IPS-18c (cell line): Measurements from ENCODE around the gene CRTAC1.
"Not testable (repeated sequence)": the region's sequence is repeated elsewhere in the genome, so short reads cannot be mapped to it uniquely, and the experiment has no call there.

Source experiments
- H3K4me3 ChIP-seq: 2 replicates; pipeline ENCODE4 v1.7.0; 2013; ENCODE audit warnings: low read depth, mild to moderate bottlenecking, low read length, moderate library complexity; ENCODE audit not compliant: insufficient read depth
- H3K9me3 ChIP-seq: one replicate; pipeline ENCODE4 v1.6.1; 2013; ENCODE audit warnings: mild to moderate bottlenecking, low read length, moderate library complexity; ENCODE audit not compliant: control insufficient read depth, insufficient read depth

CRTAC1 gene

DNA sequence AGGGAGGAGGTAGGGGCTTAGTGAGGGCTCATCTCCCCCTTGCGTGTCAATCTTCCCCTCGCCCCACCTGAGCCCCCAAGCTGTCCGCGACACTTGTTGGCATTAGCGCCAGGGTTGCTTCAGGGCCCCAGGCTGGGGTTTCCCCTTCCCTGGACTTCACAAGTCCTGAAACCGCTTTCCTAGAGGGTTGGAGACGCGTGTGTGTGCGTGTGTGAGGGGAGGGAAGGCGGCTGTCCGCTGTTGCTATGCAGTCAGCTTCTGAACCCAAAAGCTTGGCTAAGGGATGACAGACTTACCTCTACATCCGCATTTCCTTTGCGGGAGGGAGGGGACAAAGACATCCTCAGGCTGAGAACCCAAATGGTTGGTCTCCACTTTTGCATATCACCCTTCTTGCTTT is 180.0 kb downstream of the CRTAC1 start:
- Histone ChIP-seq H3K9me3 (no peaks in the 10 kb centered on the region), H3K4me3 (peak overlapping the region; percentile 28; the same call in 1 of the 2 replicates)

DNA sequence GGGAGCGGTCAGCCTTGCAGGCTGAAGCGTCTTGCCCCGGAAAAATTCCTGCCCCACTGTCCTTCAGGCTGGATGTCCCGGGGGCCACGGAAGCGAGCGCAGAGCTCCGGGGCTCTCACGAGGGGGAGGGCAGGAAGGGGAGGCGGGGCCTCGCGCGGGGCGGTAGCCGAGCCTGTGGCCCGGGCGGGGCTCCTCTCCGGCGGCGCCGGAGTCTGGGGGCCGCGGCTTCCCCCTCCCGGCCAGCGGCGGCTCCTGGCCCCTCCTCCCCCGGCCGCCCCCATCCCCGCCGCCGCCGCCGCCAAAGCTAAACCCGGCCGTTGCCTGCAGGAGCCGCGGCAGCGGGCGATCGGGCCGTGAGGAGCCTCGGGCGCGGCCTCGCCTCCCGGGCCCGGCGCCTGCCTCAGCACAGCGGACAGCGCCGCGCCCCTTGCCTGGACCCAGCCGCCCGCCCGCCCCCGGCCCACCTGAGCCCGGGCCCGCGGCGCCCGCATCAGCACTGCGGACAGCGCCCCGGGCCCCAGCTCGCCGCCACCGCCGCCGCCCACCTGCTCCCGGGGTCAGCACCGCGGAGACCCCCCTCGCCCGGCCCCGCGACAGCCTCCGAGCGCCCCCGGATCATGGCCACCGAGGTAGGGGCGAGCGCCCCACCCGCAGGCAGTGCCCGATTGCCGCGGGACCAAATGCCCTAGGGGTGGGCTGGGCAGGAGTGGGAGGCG is 180.6 kb downstream of the CRTAC1 start, which contains the start of gene GOLGA7B:
Gene GOLGA7B (plus strand): TSS at position 157 of the 716 bp plus-strand sequence. CDS start 461 bp downstream, at position 618.
- H3K9me3 ChIP-seq, result no peaks in the 10 kb centered on the region
- peak within 1 kb of the TSS; percentile 52 for H3K4me3 ChIP-seq

DNA sequence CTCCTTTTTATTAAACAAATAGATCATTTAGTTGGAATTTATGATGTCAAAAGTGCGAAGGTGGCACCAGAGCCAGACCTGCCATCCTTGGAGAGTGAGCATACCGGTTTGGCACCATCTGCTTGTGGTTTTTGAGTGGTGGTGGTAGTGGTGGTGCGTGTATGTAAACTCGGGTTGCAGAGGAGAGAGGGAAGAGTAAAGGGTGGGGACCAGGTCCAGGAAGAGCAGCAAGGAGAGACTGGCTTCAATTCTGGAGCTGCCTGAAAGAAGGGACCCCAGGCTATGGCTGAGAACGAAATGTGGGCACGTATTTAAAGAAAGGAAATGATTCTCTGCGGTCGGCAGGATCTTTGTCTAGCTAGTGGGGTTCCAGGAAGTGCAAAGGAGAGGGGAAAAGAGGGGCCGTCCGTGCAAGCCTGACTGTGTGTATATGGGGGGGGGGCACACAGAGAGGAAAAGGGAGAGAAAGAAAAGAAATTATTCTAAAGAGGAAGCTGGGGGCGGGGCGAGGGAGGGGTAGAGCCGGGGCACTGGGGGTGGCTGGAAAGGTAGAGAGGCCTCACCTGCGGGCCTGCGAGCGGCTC is 181.2 kb downstream of the CRTAC1 start:
- H3K4me3 ChIP-seq, result peak overlapping the region; percentile 52; the same call in 1 of the 2 replicates
- H3K9me3 ChIP-seq, result no peaks in the 10 kb centered on the region

DNA sequence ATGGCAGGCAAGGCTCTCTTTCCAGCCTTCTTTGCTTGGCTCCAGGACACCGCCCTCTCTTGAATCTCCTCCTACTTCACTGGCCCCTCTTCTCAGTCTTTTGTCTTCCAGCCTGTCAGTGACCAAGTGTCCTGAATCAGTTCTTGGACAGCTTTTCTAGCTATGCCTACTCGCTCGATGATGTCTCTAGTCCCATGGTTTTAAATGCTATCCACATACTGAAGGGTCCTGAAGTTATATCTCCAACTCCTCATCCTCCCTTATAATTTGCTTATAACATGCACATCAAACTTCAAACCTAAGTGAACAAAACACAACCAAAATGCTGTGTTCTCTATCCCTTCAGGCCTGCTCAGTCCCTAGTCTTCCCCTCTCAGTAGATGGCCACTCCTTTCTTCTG is 185.7 kb downstream of the CRTAC1 start:
- Histone ChIP-seq H3K4me3 (no peak overlapping the region), H3K9me3 (no peaks in the 10 kb centered on the region)

DNA sequence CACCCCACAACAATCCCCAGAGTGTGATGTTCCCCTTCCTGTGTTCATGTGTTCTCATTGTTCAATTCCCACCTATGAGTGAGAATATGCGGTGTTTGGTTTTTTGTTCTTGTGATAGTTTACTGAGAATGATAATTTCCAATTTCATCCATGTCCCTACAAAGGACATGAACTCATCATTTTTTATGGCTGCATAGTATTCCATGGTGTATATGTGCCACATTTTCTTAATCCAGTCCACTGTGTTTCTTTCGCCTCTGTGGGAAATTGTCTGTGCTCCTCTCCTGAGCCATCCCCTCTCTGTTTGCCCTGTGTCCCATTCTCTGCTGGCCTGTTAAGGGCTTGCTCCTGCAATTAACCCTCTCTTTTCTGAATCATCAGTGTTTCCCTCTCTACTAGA is 186.4 kb downstream of the CRTAC1 start:
- not testable (repeated sequence) for H3K9me3 ChIP-seq, H3K4me3 ChIP-seq

DNA sequence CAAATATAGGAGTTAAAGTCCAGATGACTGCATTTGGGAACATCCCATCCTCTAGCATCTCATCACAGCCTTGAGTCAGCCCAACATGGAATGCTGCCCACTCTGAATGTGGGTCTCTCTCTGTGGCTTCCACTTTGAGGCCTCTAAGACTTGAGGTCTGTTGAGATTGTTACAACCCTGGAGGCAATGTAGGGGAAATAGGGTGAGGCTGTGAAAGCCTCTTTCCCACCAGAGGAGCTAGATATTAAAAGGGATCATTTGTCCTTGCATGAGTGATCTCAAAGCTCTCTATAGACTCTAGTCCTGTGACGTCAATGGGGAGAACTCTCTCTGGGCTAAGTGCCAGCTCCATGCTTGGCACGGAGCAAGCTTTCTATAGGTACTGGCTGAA is 187.1 kb downstream of the CRTAC1 start:
- no peaks in the 10 kb centered on the region for H3K9me3 ChIP-seq
- no peak overlapping the region for H3K4me3 ChIP-seq

DNA sequence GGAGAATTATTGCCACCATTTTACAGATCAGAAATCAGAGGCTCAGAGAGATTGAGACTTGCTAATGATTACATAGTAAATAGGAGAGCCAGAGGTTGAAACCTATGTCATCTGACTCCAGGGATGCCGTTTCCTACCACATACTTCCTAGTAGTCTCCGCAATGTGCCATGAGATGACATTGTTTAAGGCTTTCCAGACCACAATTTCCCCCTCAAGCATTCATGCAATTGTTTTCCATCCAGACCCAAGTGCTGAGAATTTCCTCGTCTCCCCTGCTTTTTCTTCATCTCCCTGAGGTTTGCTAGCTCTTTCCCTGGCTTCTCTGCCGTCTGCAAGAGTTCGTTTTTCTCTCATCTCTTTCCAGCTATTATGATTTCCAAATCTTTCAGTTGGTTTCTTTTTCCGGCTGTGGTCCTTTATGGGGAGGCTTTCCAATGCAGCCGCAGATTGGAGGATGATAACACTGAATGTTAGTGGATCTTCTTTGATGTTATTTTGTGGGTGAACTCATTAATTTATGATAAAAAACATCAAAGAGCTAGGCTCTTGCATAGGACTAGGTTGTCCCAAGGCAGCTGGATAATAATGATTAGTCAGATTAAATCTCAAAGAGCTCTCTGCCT is 187.7 kb downstream of the CRTAC1 start:
- Histone ChIP-seq H3K9me3 (no peaks in the 10 kb centered on the region), H3K4me3 (no peak overlapping the region)

DNA sequence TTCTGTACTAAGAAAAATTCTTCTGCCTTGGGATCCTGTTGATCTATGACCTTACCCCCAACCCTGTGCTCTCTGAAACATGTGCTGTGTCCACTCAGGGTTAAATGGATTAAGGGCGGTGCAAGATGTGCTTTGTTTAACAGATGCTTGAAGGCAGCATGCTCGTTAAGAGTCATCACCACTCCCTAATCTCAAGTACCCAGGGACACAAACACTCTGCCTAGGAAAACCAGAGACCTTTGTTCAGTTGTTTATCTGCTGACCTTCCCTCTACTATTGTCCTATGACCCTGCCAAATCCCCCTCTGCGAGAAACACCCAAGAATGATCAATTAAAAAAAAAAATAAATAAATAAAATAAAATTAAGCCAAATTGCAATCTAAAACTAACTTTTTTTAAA is 188.3 kb downstream of the CRTAC1 start:
- not testable (repeated sequence) for H3K4me3 ChIP-seq, H3K9me3 ChIP-seq

DNA sequence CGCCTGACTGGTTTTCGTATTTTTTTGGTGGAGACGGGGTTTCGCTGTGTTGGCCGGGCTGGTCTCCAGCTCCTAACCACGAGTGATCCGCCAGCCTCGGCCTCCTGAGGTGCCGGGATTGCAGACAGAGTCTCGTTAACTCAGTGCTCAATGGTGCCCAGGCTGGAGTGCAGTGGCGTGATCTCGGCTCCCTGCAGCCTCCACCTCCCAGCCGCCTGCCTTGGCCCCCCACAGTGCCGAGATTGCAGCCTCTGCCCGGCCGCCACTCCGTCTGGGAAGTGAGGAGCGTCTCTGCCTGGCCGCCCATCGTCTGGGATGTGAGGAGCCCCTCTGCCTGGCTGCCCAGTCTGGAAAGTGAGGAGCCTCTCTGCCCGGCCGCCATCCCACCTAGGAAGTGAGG is 189.3 kb downstream of the CRTAC1 start:
- H3K9me3 ChIP-seq, H3K4me3 ChIP-seq: not testable (repeated sequence)

DNA sequence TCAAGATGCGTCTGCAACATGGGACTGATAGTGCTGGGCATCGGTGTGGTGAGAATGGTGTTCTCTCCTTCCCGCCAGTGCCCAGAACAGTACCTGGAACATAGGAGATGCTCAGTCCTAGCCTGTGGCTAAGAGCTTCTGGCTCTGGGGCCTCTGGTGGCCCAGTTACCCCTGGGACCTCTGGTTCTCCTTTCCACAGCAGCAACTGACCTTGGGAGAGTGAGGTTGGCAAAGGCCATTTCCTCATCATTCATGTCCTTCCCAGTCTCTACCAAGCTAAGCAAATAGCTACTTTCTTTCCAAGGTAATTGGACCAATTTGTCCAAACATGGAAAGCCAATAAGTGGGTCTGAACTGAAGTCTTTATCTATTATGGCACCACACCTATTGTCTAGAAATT is 192.3 kb downstream of the CRTAC1 start:
- no peaks in the 10 kb centered on the region for H3K9me3 ChIP-seq
- no peak overlapping the region for H3K4me3 ChIP-seq

DNA sequence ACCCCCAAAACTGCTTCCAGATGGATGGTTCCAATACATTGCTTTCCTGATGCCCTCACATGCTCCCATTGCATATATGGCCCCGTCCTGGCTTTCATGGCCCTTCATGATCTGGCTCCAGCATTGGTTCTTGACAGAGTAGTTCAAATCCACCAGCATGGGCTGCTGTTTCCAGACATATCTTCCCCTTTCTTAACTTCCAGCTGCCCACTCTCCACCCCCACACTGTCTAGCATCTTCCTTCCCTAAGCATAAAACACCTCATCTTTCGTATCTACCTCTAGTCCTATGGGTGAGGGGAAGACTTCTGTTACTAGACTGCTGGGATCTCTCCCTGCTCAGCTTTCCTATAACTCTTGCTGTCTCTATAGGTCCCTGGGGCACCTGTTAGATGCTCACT is 194.0 kb downstream of the CRTAC1 start:
- Histone ChIP-seq H3K9me3 (no peaks in the 10 kb centered on the region), H3K4me3 (no peak overlapping the region)

DNA sequence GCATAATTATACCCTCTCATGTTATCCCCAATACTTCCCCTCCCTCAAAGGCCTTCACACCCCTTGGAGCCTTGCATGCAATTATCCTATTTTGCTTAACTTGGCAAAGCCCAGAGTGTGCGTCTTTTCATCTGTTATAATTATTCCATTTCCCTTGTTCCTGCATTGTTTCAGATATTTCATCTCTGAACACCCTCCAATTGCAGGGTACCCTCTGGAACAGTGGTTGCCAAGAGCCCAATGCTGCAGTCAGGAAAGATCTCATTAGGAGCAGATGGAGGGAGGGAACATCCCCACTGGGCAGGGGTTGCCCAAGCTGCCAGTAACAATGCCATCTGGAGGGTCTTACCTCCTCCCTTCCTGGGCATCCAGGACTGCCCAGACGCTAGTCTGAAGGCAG is 199.2 kb downstream of the CRTAC1 start:
- Histone ChIP-seq H3K9me3 (no peaks in the 10 kb centered on the region), H3K4me3 (no peak overlapping the region)

DNA sequence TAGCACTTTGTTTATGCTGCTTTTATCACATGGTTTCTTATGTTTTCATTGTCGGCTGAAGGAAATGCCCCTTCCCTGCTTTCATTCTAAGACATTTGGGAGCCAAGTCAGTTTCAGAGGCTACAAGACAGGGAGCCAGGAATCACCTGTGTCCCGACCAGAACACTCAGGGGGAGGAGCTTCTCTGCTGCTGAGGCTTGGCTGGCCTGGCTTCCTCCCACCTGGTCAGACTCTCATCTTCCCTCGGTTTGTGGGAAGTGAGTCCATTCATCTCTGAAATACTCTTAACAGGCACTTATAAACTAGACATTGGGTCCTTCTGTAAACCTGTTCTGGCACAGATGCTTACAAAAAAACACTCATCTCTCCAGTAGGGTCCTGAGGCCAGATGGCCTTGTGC is 200.4 kb downstream of the CRTAC1 start:
- H3K9me3 ChIP-seq, result no peaks in the 10 kb centered on the region
- H3K4me3 ChIP-seq, result no peak overlapping the region

DNA sequence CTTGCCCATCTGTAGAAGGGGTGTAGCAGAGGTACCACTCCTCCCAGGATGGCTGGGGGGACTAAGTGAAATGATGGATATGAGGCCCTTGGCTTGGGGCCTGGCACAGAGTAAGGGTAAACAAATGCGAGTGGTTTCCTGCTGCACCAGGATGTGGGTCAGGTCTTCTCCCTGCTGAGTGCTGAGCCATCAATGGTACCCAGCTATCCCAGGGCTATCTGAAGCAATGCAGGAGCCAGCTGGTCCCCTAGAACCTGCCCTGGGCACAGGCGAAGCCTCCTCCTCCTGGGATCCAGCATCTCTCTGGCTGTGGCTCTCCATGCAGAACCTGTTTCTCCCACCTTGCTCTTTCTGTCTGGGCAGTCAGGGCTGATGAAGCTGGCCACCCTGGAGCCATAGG is 201.7 kb downstream of the CRTAC1 start:
- Histone ChIP-seq H3K9me3 (no peaks in the 10 kb centered on the region), H3K4me3 (no peak overlapping the region)

DNA sequence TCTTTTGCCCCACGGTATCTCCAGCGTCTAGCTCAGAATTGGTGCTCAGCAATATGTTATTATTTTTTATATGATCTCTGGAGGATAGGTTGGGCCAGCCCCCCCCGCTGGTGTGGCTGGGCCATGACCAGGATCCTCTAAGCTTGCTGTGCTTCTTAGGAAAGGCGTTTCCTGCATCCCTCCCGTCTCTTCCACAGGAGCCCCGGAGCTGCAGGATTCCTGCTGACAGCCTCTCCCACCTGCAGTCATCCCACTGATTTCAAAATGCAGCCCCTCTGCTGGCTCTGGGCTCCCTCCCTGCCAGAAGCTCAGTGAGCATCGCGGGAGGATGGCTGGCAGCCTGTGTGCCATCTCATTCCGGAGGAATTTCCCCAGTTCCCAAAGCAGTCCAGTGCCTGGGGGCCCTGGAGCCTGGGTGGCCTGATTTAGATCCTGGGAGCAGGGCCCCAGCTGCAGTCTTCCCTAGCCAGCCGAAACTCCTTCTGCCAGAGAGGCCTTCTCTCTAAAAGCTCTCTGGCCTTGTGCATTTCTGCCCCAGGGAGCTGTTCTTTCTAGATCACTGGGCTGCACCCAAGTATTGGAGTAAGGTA is 202.6 kb downstream of the CRTAC1 start:
- H3K9me3 ChIP-seq, result no peaks in the 10 kb centered on the region

DNA sequence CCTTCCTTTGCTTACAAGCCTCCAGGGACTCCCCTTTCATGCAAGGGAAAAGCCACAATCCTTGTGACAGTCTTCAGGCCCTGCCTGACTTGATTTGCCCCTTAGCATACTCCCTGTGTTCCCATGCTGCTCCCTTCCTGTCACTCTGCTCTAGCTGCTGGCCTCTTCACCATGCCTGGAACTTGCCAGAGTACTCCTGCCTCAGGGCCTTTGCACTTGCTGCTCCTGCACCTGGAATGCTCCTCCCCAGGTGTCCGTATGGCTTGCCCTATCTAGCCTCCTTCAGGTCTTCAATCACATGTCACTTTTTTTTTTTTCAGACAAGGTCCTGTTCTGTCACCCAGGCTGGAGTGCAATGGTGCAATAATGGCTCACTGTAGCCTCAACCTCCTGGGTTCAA is 203.5 kb downstream of the CRTAC1 start:
- H3K4me3 ChIP-seq, result no peak overlapping the region
- no peaks in the 10 kb centered on the region for H3K9me3 ChIP-seq

More for the DNA sequence above, 202.6 kb downstream of the CRTAC1 start:
- no peak overlapping the region for H3K4me3 ChIP-seq

DNA sequence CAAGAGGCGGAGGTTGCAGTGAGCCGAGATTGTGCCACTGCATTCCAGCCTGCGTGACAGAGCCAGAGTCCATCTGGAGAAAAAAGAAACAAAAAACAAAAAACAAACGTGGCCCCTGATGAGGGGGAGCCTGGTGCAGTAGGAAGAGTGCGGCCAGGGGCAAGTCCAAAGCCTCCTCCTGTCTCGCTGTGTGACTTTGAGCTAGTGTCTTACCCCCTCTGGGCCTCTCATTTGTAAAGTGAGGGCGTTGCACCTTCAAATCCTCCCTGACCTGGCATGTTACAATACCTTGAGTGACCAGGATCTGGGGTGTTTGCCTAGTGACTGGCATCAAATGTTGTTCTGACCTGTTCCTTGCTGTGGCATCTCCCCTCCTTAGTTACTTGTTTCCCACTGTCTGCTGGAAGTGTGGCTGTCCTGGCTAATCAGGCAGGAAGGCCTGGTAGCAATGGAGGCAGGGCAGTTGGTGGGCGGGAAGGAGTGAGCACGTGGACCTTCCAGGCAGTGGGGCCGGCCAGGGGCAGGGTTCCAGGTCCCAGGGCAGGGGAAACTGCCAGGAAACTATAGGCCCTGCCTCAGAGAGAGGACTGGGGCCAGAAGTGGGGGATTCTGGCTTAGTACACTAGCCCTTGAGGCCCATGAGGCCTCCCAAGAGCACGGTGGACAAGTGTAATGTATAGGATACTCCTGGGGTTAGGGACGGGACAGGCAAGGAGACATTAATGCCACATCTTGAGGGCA is 205.2 kb downstream of the CRTAC1 start:
- Histone ChIP-seq H3K9me3 (no peaks in the 10 kb centered on the region), H3K4me3 (no peak overlapping the region)
